T-helper 22 cell (primary cell): Measurements from ENCODE around the gene PAPPA2.

Source experiments
- DNase-seq: peaks from one replicate; pipeline ENCODE4 v3.0.0-alpha.2; 2020; ENCODE audit warnings: low read depth

PAPPA2 gene

GRCh38 chr1:176803042-176803441, 340.1 kb downstream of the PAPPA2 start:
- DNase-seq = no peak

- DNase-seq = no peak
These were observed 340.6 kb downstream of the PAPPA2 start for GRCh38 chr1:176803596-176803995.

- DNase-seq = no peak
These were observed 346.3 kb downstream of the PAPPA2 start for GRCh38 chr1:176809292-176809691.

GRCh38 chr1:176811511-176812288, 348.7 kb downstream of the PAPPA2 start:
- no peak for DNase-seq

GRCh38 chr1:176815621-176816020, 352.6 kb downstream of the PAPPA2 start:
- DNase-seq = no peak

GRCh38 chr1:176816232-176816631, 353.3 kb downstream of the PAPPA2 start:
- DNase-seq = no peak

- DNase-seq = no peak
These were observed 357.5 kb downstream of the PAPPA2 start for GRCh38 chr1:176820391-176821031.

GRCh38 chr1:176826265-176826664, 363.3 kb downstream of the PAPPA2 start:
- no peak for DNase-seq

- DNase-seq = no peak
These were observed 366.3 kb downstream of the PAPPA2 start for GRCh38 chr1:176829261-176829660.

- DNase-seq = no peak
These were observed 368.2 kb downstream of the PAPPA2 start for GRCh38 chr1:176831150-176831549.

- no peak for DNase-seq
These were observed 374.7 kb downstream of the PAPPA2 start for GRCh38 chr1:176837708-176838107.

- no peak for DNase-seq
These were observed 375.5 kb downstream of the PAPPA2 start for GRCh38 chr1:176838276-176838995.

GRCh38 chr1:176839216-176839615, 376.2 kb downstream of the PAPPA2 start:
- DNase-seq = no peak

- no peak for DNase-seq
These were observed 378.3 kb downstream of the PAPPA2 start for GRCh38 chr1:176841238-176841637.

GRCh38 chr1:176843352-176844297, 380.6 kb downstream of the PAPPA2 start:
- DNase-seq = no peak

- DNase-seq = no peak
These were observed 384.1 kb downstream of the PAPPA2 start for GRCh38 chr1:176847052-176847451.

GRCh38 chr1:176849281-176849680, 386.3 kb downstream of the PAPPA2 start:
- no peak for DNase-seq

- DNase-seq = no peak
These were observed 387.9 kb downstream of the PAPPA2 start for GRCh38 chr1:176850871-176851270.

GRCh38 chr1:176852124-176852523, 389.1 kb downstream of the PAPPA2 start:
- DNase-seq = no peak

GRCh38 chr1:176853503-176853902, 390.5 kb downstream of the PAPPA2 start:
- no peak for DNase-seq

- DNase-seq = no peak
These were observed 391.1 kb downstream of the PAPPA2 start for GRCh38 chr1:176854121-176854520.
